Stimulated activated CD8-positive, alpha-beta memory T cell treated with anti-CD3 and anti-CD28 coated beads, Interleukin-7, amount 100 ng/mL, for 48 hours (primary cell): ENCODE data around the gene TOMM22.

ENCODE experiments used
- DNase-seq, 2 donors: peaks; one replicate each; pipeline ENCODE4 v3.0.0-alpha.2; 2020; ENCODE audit warnings: low read depth in 1 of 2; ENCODE audit errors: extremely low read depth in 1 of 2

The TOMM22 gene

DNA sequence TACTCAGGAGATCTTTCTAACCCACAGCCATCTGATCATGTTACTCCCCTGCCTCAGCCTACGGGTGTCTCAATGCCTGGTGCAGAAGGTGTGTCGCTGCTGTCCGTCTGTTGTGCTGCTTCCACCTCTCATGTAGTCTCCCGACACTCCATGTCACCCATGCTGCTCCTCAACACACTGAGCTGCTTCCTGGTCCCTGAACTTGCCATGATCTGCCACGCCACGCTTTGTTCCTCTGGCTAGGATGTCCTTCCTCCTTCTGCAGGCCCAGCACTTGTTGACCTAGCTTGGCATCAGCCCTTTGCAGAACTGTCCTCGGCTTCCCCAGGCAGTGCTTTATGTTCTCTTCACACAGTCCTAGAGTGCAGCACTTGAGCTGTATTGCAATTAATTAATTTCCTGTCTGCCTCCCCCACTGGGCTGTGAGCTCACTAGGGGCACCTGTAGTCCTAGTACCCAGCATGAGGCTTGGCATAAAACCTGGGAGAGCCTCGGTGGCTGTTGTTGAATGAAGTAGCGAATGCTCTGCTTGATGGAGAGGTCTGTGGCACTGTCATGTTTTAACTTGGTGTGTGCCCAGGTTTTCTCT is 33.5 kb downstream of the TOMM22 start:
- no peak for DNase-seq

DNA sequence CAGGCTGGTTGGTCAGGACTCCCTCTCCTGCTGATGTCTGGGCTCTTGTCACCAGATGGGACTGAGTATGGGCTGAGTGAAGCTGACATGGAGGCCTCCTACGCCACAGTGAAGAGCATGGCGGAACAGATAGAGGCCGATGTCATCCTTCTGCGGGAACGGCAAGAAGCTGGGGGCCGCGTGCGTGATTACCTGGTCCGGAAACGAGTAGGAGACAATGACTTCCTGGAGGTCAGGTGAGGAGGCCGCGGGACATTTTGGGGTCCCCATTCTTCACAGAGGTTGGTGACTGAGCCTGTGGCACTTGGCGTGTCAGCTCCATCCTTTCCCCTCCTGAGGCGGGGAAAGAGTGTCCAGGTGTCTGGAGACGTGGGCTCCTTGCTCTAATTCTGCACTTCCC is 34.1 kb downstream of the TOMM22 start:
- no peak for DNase-seq

GRCh38 chr22:38716271-38716670 is 34.5 kb downstream of the TOMM22 start:
- DNase-seq, result no peak

- DNase-seq, result no peak
Measured at GRCh38 chr22:38716826-38717225, 35.1 kb downstream of the TOMM22 start.

- DNase-seq, result no peak
Measured at GRCh38 chr22:38717244-38717643, 35.5 kb downstream of the TOMM22 start.

DNA sequence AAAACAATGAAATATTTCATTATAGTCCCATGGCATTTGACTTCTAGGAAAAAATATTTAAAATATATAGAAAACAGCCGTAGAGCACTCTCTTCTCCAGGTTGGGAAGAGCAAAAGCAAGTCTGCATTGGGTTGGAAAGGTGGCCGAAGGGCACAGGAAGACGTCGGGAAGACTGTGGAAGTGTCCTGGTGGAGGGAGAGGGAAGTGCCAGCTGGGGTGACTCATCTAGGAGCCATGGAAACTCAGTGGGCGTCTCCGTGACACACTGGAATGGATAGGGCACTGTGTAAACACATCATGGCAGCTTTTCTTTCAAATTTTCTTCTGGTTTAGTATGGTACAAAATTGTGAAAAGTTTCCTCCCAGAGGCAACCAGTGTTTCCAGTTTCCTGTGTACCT is 36.7 kb downstream of the TOMM22 start:
- no peak for DNase-seq

GRCh38 chr22:38719196-38719595 is 37.4 kb downstream of the TOMM22 start:
- DNase-seq, result no peak

DNA sequence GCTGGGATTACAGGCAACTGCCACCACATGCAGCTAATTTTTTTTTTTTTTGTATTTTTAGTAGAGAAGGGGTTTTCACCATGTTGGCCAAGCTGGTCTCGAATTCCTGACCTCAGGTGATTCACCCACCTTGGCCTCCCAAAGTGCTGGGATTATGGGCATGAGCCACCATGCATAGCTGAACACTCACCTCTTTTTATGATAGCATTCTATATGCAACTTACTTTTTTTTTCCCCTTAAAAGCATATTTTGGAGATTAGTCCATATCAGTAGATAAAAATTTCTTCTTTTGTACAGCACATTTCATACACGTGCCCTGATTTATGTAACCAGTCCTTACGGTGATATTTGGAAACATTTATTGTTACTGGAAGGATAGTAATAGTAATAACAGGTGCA is 38.6 kb downstream of the TOMM22 start:
- no peak for DNase-seq

DNA sequence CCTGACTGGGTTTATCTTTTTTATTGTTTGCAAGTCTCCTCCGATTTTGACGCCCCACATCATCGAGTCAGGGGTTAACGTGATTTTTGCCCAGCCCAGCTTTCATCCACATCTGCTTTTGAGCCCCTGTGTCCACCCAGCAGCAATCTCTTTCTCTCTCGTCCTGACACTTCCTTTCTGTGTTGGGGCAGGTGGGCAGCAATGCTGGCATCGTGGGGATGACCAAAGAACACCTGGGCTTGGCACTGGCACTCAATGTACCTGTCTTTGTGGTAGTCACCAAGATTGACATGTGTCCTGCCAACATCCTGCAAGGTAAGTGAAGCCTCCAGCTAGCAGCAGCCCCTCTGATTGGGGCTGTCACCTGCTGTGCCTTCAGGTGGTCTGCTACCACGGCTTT is 39.8 kb downstream of the TOMM22 start:
- no peak for DNase-seq

GRCh38 chr22:38724176-38724575 is 42.4 kb downstream of the TOMM22 start:
- no peak for DNase-seq

DNA sequence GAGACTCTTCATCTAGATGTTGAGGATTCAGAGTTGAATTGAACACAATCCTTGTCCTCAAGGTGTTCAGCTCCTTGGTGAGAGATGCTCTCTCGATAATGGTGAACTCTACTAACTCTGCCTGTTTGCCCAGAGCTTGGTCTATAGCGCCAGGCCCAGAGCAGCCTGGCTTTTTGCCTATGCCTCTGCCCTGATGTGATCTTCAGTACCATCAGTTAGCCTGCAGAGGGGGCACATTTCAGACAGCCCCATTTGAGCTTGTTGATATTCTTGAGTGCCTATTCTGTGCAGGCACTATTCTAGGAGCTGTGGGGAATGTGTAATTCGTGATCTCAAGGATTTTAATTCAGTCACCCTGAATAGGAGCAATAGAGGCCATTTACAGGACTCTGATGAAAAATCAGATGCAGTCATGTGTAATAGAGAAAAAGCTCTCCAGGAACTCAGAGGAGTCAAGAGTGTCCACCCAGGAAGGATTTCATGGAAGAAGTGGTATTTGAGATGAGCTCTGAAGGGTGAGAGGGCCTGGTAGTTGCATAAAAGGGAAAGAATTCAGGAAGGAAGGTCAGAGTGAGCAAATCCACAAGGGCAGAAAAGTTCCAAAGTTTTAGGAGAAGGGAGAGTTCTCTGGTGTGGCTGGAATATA is 43.3 kb downstream of the TOMM22 start:
- DNase-seq, result no peak

DNA sequence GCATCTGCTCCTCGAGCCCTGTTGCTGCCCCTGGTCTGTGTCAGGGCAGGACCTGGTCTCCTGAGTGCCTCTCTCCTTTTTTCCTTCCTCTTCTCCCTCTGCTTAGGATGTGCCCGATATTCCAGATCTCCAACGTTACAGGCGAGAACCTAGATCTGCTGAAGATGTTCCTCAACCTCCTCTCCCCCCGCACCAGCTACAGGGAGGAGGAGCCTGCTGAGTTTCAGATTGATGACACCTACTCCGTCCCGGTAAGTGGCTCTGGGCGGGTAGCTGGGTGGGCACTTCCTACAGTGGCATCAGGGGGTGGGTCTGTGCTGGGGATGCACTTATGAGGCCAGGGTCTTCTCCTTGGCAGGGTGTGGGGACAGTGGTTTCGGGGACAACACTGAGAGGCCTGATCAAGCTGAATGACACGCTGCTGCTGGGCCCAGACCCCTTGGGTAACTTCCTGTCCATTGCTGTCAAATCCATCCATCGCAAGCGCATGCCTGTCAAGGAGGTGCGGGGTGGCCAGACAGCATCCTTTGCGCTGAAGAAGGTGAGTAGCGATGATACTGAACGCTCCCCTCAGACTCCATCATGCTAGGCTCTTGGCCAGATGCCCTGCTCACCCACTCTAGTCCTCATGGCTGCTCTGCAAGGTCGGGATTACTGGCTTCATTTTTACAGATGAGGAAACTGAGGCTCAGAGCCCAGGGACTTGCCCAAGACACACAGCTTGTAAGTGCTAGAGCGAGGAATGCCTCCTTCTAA is 44.3 kb downstream of the TOMM22 start:
- DNase-seq, result no peak

DNA sequence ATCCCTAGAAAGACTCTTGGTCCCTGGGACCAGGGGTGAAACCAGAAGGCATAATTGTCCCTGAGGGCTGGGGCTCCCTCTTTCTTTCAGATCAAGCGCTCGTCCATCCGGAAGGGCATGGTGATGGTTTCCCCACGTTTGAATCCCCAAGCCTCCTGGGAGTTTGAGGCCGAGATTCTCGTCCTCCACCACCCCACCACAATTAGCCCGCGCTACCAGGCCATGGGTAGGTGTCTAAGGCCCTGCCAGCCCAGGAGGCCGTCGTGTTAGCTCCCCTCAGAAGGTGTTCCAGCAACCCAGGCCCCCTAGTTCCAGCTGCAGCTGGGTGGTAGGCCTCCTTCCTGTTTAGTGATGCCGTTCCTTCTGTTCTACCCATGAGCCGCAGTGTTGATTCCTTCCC is 45.4 kb downstream of the TOMM22 start:
- no peak for DNase-seq

DNA sequence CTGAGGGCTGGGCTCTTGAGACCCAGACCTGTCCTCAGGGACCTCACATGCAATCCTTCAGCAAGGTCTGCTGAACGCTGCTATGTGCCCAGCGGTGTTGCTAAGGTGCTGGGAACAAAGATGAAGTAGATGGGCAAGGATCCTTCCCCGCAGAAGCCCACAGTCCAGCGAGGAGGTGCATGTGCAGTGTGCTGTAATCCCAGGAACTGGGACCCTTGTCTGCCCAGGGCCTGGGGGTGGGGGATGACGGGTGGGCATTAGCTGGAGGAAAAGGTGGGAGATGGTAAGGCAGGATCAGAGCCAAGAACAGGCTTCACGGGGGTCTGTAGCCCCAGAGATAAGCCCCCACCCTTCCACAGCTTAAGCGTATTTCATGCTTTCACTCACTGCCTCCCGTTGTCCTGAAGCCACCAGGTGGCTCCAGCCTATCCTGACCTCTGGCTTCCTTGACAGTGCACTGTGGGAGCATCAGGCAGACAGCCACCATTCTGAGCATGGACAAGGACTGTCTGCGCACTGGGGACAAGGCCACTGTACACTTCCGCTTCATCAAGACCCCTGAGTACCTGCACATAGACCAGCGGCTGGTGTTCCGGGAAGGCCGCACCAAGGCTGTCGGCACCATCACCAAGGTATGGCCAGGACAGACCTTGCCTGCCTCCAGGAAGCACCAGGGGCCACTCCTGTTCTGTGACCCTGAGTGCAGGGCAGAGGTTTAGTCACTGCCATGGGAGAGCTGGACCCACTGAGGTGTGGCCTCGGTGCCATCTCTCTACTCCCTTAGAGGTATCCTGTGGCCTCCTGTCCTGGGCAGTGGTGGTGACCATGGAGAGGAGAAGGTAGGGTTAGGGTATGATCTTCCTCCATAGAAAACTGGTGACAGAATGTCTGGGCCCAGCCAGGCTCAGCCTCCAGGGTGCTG is 46.0 kb downstream of the TOMM22 start:
- no peak for DNase-seq

- DNase-seq, result no peak
Measured at GRCh38 chr22:38728871-38729796, 47.4 kb downstream of the TOMM22 start.

DNA sequence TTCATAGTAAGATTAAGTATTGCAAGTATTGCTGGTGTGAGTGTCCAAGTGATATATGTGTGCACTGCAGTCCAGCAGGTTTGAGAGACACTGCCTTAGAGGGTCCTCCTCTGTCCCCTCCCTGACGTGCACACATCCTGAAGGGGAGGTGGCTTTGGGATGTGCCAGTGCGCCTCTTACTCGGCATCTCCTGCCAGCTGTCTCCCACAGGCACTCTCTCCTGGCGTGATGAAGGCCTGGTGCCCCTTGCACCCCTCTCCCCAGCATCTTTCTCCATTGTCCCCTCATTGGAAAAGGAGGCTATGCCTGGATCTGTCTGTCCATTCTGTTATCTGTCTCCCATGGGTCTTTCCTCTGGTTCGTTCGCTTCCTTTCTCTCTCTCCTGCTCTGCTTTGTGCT is 48.2 kb downstream of the TOMM22 start:
- no peak for DNase-seq

GRCh38 chr22:38730411-38730871 is 48.7 kb downstream of the TOMM22 start:
- no peak for DNase-seq

- DNase-seq, result no peak
Measured at GRCh38 chr22:38731703-38732161, 50.0 kb downstream of the TOMM22 start.

DNA sequence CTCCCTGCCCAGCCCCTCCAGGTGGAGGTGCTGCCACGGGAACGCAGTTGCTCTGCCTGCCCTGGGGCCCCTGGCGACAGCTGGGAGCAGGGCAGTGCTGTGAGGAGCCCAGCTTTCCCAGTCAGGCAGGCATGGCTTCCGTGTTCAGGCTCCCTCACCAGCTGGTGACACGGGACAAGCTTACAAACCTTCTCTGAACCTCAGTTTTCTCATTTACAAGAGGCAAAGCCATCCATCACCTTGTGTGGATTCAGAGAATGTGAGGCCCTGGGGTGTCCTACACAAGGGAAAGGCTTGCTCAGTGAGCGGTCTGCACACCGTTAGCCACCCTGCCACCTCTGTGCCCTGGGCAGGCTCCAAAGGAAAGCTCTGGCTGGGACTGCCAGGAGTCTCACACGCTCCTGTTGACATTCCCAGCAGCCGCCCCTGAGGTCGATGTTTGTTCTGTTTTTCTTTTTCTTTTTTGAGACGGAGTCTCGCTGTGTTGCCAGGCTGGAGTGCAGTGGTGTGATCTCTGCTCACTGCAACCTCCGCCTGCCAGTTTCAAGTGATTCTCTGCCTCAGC is 50.6 kb downstream of the TOMM22 start:
- DNase-seq, result no peak

DNA sequence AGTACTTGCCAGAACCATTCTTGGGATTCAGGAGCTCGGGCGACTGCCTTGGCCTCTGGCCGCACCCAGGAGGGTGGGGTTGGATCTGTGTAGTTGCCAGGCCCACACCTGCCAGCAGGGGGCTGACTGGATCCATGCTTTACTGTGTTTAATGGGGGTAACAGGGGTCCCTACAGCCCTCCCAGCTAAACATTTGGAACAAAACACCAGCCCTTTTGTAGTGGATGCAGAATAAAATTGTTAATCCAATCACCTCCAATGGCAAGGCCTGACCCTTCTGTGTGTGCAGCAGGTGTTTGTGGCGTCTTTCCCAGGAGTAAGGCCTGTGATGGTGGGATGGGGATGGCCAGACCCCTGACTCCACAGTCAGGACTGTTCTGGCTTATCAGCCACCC is 51.6 kb downstream of the TOMM22 start:
- DNase-seq, result no peak
